H9 (cell line): ENCODE measurements around the gene APBB2. TPM values are rescaled to one million over a fixed set of nuclear protein-coding genes. Genes with fewer than 3 reads are reported as not detected.
A peak's percentile ranks its signal among the peaks of the same experiment; 100 is the strongest.

Source experiments
- DNase-seq: peaks from one replicate; pipeline ENCODE4 v3.0.0-alpha.2; 2017
- H2AFZ ChIP-seq: one replicate; pipeline ENCODE4 v1.6.1; 2013; ENCODE audit warnings: mild to moderate bottlenecking, low read length, control low read depth, moderate library complexity
- H2AK5ac ChIP-seq: 2 replicates; pipeline ENCODE4 v1.6.1; 2013; ENCODE audit warnings: low read length, control low read depth, mixed read lengths; ENCODE audit not compliant: insufficient read length
- H2BK120ac ChIP-seq: one replicate; pipeline ENCODE4 v1.6.1; 2013; ENCODE audit warnings: low read depth, mild to moderate bottlenecking, low read length, control low read depth, inconsistent platforms; ENCODE audit not compliant: poor library complexity, severe bottlenecking
- H2BK12ac ChIP-seq: 2 replicates; pipeline ENCODE4 v1.6.1; 2013; ENCODE audit warnings: low read length, control low read depth, mixed read lengths, low read depth; ENCODE audit not compliant: insufficient read length
- H2BK15ac ChIP-seq: 2 replicates; pipeline ENCODE4 v1.6.1; 2013; ENCODE audit warnings: low read depth, low read length, control low read depth
- H2BK20ac ChIP-seq: one replicate; pipeline ENCODE4 v1.6.1; 2013; ENCODE audit warnings: low read depth, mild to moderate bottlenecking, low read length, control low read depth, inconsistent platforms; ENCODE audit not compliant: poor library complexity, severe bottlenecking
- H2BK5ac ChIP-seq: 2 replicates; pipeline ENCODE4 v1.6.1; 2013; ENCODE audit warnings: low read length, control low read depth, mixed read lengths; ENCODE audit not compliant: insufficient read length
- H3K14ac ChIP-seq: 2 replicates; pipeline ENCODE4 v1.6.1; 2013; ENCODE audit warnings: low read length, control low read depth; ENCODE audit not compliant: insufficient read depth
- H3K18ac ChIP-seq: 2 replicates; pipeline ENCODE4 v1.6.1; 2013; ENCODE audit warnings: low read depth, mild to moderate bottlenecking, mixed read lengths, low read length, control low read depth; ENCODE audit not compliant: insufficient read length
- H3K23ac ChIP-seq: 2 replicates; pipeline ENCODE4 v1.6.1; 2013; ENCODE audit warnings: low read length, control low read depth, mixed read lengths, low read depth; ENCODE audit not compliant: insufficient read length
- H3K23me2 ChIP-seq: 2 replicates; pipeline ENCODE4 v1.6.1; 2013; ENCODE audit warnings: low read depth, mild to moderate bottlenecking, mixed read lengths, low read length, control low read depth; ENCODE audit not compliant: insufficient read length, poor library complexity, severe bottlenecking
- H3K27ac ChIP-seq: 2 replicates; pipeline ENCODE4 v1.5.1; 2013; ENCODE audit warnings: low read length, control low read depth, mixed read lengths, low read depth; ENCODE audit not compliant: insufficient read length
- H3K27me3 ChIP-seq: 2 replicates; pipeline ENCODE4 v1.6.1; 2013; ENCODE audit warnings: low read length, control low read depth, inconsistent platforms; ENCODE audit not compliant: insufficient read depth
- H3K4ac ChIP-seq: 2 replicates; pipeline ENCODE4 v1.6.1; 2013; ENCODE audit warnings: low read depth, mild to moderate bottlenecking, control low read depth, inconsistent platforms, low read length, moderate library complexity
- H3K4me1 ChIP-seq: 2 replicates; pipeline ENCODE4 v1.6.1; 2013; ENCODE audit warnings: low read length, control low read depth, inconsistent platforms; ENCODE audit not compliant: insufficient read depth
- H3K4me2 ChIP-seq: 2 replicates; pipeline ENCODE4 v1.6.1; 2013; ENCODE audit warnings: low read length, control low read depth, mixed read lengths; ENCODE audit not compliant: insufficient read length, insufficient read depth
- H3K56ac ChIP-seq: 2 replicates; pipeline ENCODE4 v1.6.1; 2013; ENCODE audit warnings: low read depth, mild to moderate bottlenecking, mixed read lengths, low read length, control low read depth; ENCODE audit not compliant: insufficient read length
- H3K79me1 ChIP-seq: 2 replicates; pipeline ENCODE4 v1.6.1; 2013; ENCODE audit warnings: low read depth, mild to moderate bottlenecking, moderate library complexity, low read length, control low read depth, inconsistent platforms; ENCODE audit not compliant: insufficient read depth, poor library complexity, severe bottlenecking
- H3K79me2 ChIP-seq: 2 replicates; pipeline ENCODE4 v1.6.1; 2013; ENCODE audit warnings: low read length, control low read depth, inconsistent platforms; ENCODE audit not compliant: insufficient read depth
- H3K9ac ChIP-seq: 2 replicates; pipeline ENCODE4 v1.6.1; 2013; ENCODE audit warnings: low read length, control low read depth, mixed read lengths; ENCODE audit not compliant: insufficient read length; ENCODE audit errors: extremely low read depth
- H3K9me3 ChIP-seq: one replicate; pipeline ENCODE4 v1.6.1; 2013; ENCODE audit warnings: low read depth, low read length, inconsistent platforms; ENCODE audit not compliant: control insufficient read depth
- H3T11ph ChIP-seq: one replicate; pipeline ENCODE4 v1.6.1; 2013; ENCODE audit warnings: mild to moderate bottlenecking, low read length, control low read depth, inconsistent platforms
- H4K20me1 ChIP-seq: one replicate; pipeline ENCODE4 v1.6.1; 2013; ENCODE audit not compliant: control insufficient read depth, insufficient read length, insufficient read depth
- H4K5ac ChIP-seq: 2 replicates; pipeline ENCODE4 v1.6.1; 2013; ENCODE audit warnings: low read depth, mild to moderate bottlenecking, mixed read lengths, low read length, control low read depth; ENCODE audit not compliant: insufficient read length
- H4K8ac ChIP-seq: replicated peaks from 2 replicates; pipeline ENCODE4 v1.6.1; 2013; ENCODE audit warnings: low read length, control low read depth, mixed read lengths, low read depth; ENCODE audit not compliant: insufficient read length
- H4K91ac ChIP-seq: 2 replicates; pipeline ENCODE4 v1.6.1; 2013; ENCODE audit warnings: low read depth, mild to moderate bottlenecking, moderate library complexity, mixed read lengths, low read length, control low read depth; ENCODE audit not compliant: insufficient read length
- H3K27ac Mint-ChIP-seq, 3 experiments: 2 replicates in 2 of 3; 3 replicates in 1 of 3; pipeline ENCODE4 v1.8.0; 2020 to 2021; ENCODE audit warnings: mixed read lengths in 3 of 3, mild to moderate bottlenecking in 1 of 3, moderate library complexity in 1 of 3
- H3K27me3 Mint-ChIP-seq: 2 replicates; pipeline ENCODE4 v1.8.0; 2021; ENCODE audit warnings: low read depth, mild to moderate bottlenecking, moderate library complexity, mixed read lengths
- H3K36me3 Mint-ChIP-seq, 3 experiments: 2 replicates in 2 of 3; 3 replicates in 1 of 3; pipeline ENCODE4 v1.8.0; 2020 to 2021; ENCODE audit warnings: low read depth in 3 of 3, mixed read lengths in 3 of 3; ENCODE audit not compliant: insufficient read depth in 1 of 3
- H3K4me1 Mint-ChIP-seq, 2 experiments: 2 replicates each; pipeline ENCODE4 v1.8.0; 2020; ENCODE audit warnings: mixed read lengths in 2 of 2
- H3K4me3 Mint-ChIP-seq, 2 experiments: 2 replicates in 1 of 2; 3 replicates in 1 of 2; pipeline ENCODE4 v1.8.0; 2020 to 2021; ENCODE audit warnings: mild to moderate bottlenecking in 2 of 2, mixed read lengths in 2 of 2, moderate library complexity in 1 of 2
- H3K9me3 Mint-ChIP-seq, 2 experiments: 2 replicates in 1 of 2; 3 replicates in 1 of 2; pipeline ENCODE4 v1.8.0; 2020; ENCODE audit warnings: mild to moderate bottlenecking in 2 of 2, mixed read lengths in 2 of 2, moderate library complexity in 1 of 2
- WGBS: extraction: QIAGEN DNeasy Blood & Tissue Kit; methylation state at CpG from one replicate; pipeline ENCODE4 v1.1.7; 2013; ENCODE audit warnings: missing lambda C conversion rate, low lambda C conversion rate, mixed read lengths; ENCODE audit not compliant: insufficient read length; ENCODE audit errors: extremely low coverage; 5-methylcytosine and 5-hydroxymethylcytosine counted together
- total RNA-seq: library from RNA; stranded (reverse); gene quantifications from 2 replicates; pipeline ENCODE4 v1.2.1, GENCODE V29; 2021
- TF ChIP-seq, protein P1 (sequence below): fragments of 200-600 bp; sonication (generic); conservative IDR thresholded peaks from 3 replicates; pipeline ENCODE4 v1.8.0; 2021; ENCODE audit warnings: antibody characterized with exemption, mild to moderate bottlenecking

APBB2 gene
- total RNA-seq, 1 experiment from 2014 or later, result 39.6 TPM

DNA sequence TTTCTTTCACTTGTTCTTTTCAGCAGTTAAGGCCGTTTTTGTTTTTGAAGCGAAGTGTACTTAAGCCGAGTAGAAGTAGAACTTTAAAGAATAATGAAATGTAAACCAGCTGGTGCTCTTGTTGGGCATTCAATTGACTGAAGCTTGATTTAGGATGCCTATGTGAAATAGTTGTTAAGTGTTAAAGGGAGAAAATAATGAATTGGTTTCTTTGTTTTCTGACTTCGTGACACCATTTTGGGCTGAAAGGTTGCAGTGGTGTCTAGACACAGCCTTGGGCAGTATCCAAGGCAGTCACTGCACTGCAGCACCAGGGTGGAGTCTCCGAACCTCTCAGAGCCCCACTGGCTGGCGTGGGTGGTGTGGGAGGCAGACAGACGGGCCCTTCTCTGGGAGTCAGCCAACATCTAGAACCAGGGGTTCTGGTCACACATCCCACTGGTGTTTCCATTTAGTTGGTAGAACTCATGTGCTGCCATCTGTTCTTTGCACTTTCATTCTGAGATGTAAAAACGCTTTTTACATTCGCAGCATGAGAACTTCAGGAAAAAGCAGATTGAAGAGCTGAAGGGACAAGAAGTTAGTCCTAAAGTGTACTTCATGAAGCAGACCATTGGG lies 45.9 kb upstream of the APBB2 start:
- H4K5ac ChIP-seq, result no peak overlapping the region
- H2BK5ac ChIP-seq, result no peak overlapping the region
- H3K4me1 ChIP-seq, result no peaks in the 10 kb centered on the region; the same call in 1 of the 2 replicates
- peaks cover 59 to 74% (median 72%) of the 10 kb centered on the region in 3 experiments for H3K36me3 Mint-ChIP-seq
- no peak overlapping the region for H3K18ac ChIP-seq
- no peaks in the 10 kb centered on the region for H3K27me3 ChIP-seq
- no peak overlapping the region for H3K27ac Mint-ChIP-seq
- H2BK20ac ChIP-seq, result no peak overlapping the region
- no peak overlapping the region for H3K27ac ChIP-seq
- TF ChIP-seq, protein P1, sequence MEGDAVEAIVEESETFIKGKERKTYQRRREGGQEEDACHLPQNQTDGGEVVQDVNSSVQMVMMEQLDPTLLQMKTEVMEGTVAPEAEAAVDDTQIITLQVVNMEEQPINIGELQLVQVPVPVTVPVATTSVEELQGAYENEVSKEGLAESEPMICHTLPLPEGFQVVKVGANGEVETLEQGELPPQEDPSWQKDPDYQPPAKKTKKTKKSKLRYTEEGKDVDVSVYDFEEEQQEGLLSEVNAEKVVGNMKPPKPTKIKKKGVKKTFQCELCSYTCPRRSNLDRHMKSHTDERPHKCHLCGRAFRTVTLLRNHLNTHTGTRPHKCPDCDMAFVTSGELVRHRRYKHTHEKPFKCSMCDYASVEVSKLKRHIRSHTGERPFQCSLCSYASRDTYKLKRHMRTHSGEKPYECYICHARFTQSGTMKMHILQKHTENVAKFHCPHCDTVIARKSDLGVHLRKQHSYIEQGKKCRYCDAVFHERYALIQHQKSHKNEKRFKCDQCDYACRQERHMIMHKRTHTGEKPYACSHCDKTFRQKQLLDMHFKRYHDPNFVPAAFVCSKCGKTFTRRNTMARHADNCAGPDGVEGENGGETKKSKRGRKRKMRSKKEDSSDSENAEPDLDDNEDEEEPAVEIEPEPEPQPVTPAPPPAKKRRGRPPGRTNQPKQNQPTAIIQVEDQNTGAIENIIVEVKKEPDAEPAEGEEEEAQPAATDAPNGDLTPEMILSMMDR, result no peak
- H2AK5ac ChIP-seq, result no peak overlapping the region
- H2BK120ac ChIP-seq, result no peak overlapping the region
- H3K23ac ChIP-seq, result no peak overlapping the region
- no peaks in the 10 kb centered on the region for H3K79me1 ChIP-seq
- H3K9ac ChIP-seq, result no peak overlapping the region
- no peak overlapping the region for H4K91ac ChIP-seq
- no peak overlapping the region for H3K14ac ChIP-seq
- H3K4me3 Mint-ChIP-seq, result peak overlapping the region in 1 of 2 experiments; percentile 39; a peak in 2 of 5 replicates
- H3T11ph ChIP-seq, result no peak overlapping the region
- no peaks in the 10 kb centered on the region for H4K20me1 ChIP-seq
- no peaks in the 10 kb centered on the region; the same call in 1 of the 2 replicates for H3K79me2 ChIP-seq
- no peaks in the 10 kb centered on the region for H3K27me3 Mint-ChIP-seq
- H3K4ac ChIP-seq, result no peak overlapping the region
- H4K8ac ChIP-seq, result no peak overlapping the region
- WGBS, result no CpG with 5 or more reads among the region's 9 CpGs
- no peak for DNase-seq
- no peak overlapping the region for H3K4me2 ChIP-seq
- no peaks in the 10 kb centered on the region for H3K9me3 Mint-ChIP-seq
- H2BK12ac ChIP-seq, result no peak overlapping the region
- no peak overlapping the region for H2AFZ ChIP-seq
- H3K23me2 ChIP-seq, result peaks cover 13% of the 10 kb centered on the region
- no peak overlapping the region for H2BK15ac ChIP-seq
- H3K56ac ChIP-seq, result no peak overlapping the region
- H3K9me3 ChIP-seq, result no peaks in the 10 kb centered on the region
- peaks cover 20 to 27% of the 10 kb centered on the region in 2 experiments for H3K4me1 Mint-ChIP-seq
